A204.1 (cell line): Measurements from ENCODE around the gene EPHA7.

Experiments used
- FAIRE-seq: peaks from 2 replicates; lab custom pipeline; 2012; peaks lifted over from hg19 to GRCh38; lab: Jason Lieb, UNC

The EPHA7 gene

GRCh38 chr6:93242049-93242448, 177.3 kb downstream of the EPHA7 start:
- no peak for FAIRE-seq

GRCh38 chr6:93238632-93239031, 180.7 kb downstream of the EPHA7 start:
- FAIRE-seq: no peak

- FAIRE-seq: no peak
Observed at GRCh38 chr6:93235775-93236174, 183.6 kb downstream of the EPHA7 start.

GRCh38 chr6:93226822-93227221, 192.5 kb downstream of the EPHA7 start:
- no peak for FAIRE-seq

- FAIRE-seq: no peak
Observed at GRCh38 chr6:93222071-93222851, 197.1 kb downstream of the EPHA7 start.

GRCh38 chr6:93219447-93219846, 199.9 kb downstream of the EPHA7 start:
- no peak for FAIRE-seq

- FAIRE-seq: no peak
Observed at GRCh38 chr6:93218096-93218495, 201.3 kb downstream of the EPHA7 start.

- no peak for FAIRE-seq
Observed at GRCh38 chr6:93213028-93213427, 206.3 kb downstream of the EPHA7 start.

- FAIRE-seq: no peak
Observed at GRCh38 chr6:93210908-93211307, 208.5 kb downstream of the EPHA7 start.

- no peak for FAIRE-seq
Observed at GRCh38 chr6:93209358-93209757, 210.0 kb downstream of the EPHA7 start.

- no peak for FAIRE-seq
Observed at GRCh38 chr6:93196406-93196970, 222.9 kb downstream of the EPHA7 start.

GRCh38 chr6:93194480-93194879, 224.9 kb downstream of the EPHA7 start:
- FAIRE-seq: no peak

GRCh38 chr6:93193868-93194267, 225.5 kb downstream of the EPHA7 start:
- no peak for FAIRE-seq
